Glomerular endothelial cell (primary cell): ENCODE measurements around the gene KCNE1. TPM values are rescaled to one million over a fixed set of nuclear protein-coding genes. Genes with fewer than 3 reads are reported as not detected.
A peak's percentile ranks its signal among the peaks of the same experiment; 100 is the strongest.
"Not testable (repeated sequence)": the region's sequence is repeated elsewhere in the genome, so short reads cannot be mapped to it uniquely, and the experiment has no call there.

Source experiments
- DNase-seq: peaks from one replicate; pipeline ENCODE4 v3.0.0-alpha.2; 2011; ENCODE audit warnings: low read depth, low spot score; ENCODE audit errors: extremely low read depth
- total RNA-seq: library from RNA; depleted of rRNA; stranded (reverse); fragments of >200 nt; gene quantifications from 2 replicates; pipeline ENCODE4 v1.2.3, GENCODE V29; 2015

KCNE1 gene
- 0.10 and 0.29 TPM in 2 replicates for total RNA-seq

GRCh38 chr21:34511787-34512455, at the start of gene KCNE1:
Gene KCNE1 (minus strand): TSS chr21:34512210. CDS start chr21:34449634, 62,576 bp downstream.
- DNase-seq = no peak

- no peak for DNase-seq
Observed at GRCh38 chr21:34561806-34562205, 49.8 kb upstream of the KCNE1 start.

- DNase-seq = no peak
Observed at GRCh38 chr21:34560609-34561008, 48.6 kb upstream of the KCNE1 start.

- DNase-seq = no peak
Observed at GRCh38 chr21:34560021-34560420, 48.0 kb upstream of the KCNE1 start.

- no peak for DNase-seq
Observed at GRCh38 chr21:34559089-34559631, 47.1 kb upstream of the KCNE1 start.

- DNase-seq = no peak
Observed at GRCh38 chr21:34558166-34558565, 46.2 kb upstream of the KCNE1 start.

GRCh38 chr21:34557261-34557660, 45.3 kb upstream of the KCNE1 start:
- DNase-seq = no peak

GRCh38 chr21:34554670-34555069, 42.7 kb upstream of the KCNE1 start:
- not testable (repeated sequence) for DNase-seq

GRCh38 chr21:34554227-34554626, 42.2 kb upstream of the KCNE1 start:
- no peak for DNase-seq

GRCh38 chr21:34553151-34553952, 41.3 kb upstream of the KCNE1 start:
- peak; percentile 82 for DNase-seq

GRCh38 chr21:34552360-34553098, 40.5 kb upstream of the KCNE1 start:
- DNase-seq = no peak

- DNase-seq = no peak
Observed at GRCh38 chr21:34550182-34550799, 38.3 kb upstream of the KCNE1 start.

- DNase-seq = no peak
Observed at GRCh38 chr21:34548781-34549376, 36.9 kb upstream of the KCNE1 start.

GRCh38 chr21:34546542-34546941, 34.5 kb upstream of the KCNE1 start:
- DNase-seq = no peak

- DNase-seq = no peak
Observed at GRCh38 chr21:34545079-34545884, 33.3 kb upstream of the KCNE1 start.

GRCh38 chr21:34544032-34544496, 32.1 kb upstream of the KCNE1 start:
- no peak for DNase-seq

- no peak for DNase-seq
Observed at GRCh38 chr21:34543017-34543416, 31.0 kb upstream of the KCNE1 start.

- DNase-seq = no peak
Observed at GRCh38 chr21:34540206-34540605, 28.2 kb upstream of the KCNE1 start.

GRCh38 chr21:34537838-34538237, 25.8 kb upstream of the KCNE1 start:
- DNase-seq = no peak
